Prostate gland (tissue), 2 donors: ENCODE measurements around the gene FARP1. TPM values are rescaled to one million over a fixed set of nuclear protein-coding genes. Genes with fewer than 3 reads are reported as not detected.
A peak's percentile ranks its signal among the peaks of the same experiment; 100 is the strongest.

Source experiments
- DNase-seq: peaks from one replicate; pipeline ENCODE4 v3.0.0-alpha.2; 2019; ENCODE audit warnings: low spot score
- H3K27ac ChIP-seq, 2 donors: fragments of 200-600 bp; sonication (generic); 2 replicates each; pipeline ENCODE4 v1.5.1; 2017 to 2019
- H3K27me3 ChIP-seq: fragments of 200-600 bp; sonication (generic); replicated peaks from 2 replicates; pipeline ENCODE4 v1.5.1; 2019; ENCODE audit not compliant: insufficient read depth
- H3K36me3 ChIP-seq, 2 donors: fragments of 200-600 bp; sonication (generic); 1 replicate in 1 of 2; 2 replicates in 1 of 2; pipeline versions ENCODE4 v1.5.1 to v1.8.1; 2017 to 2019
- H3K4me1 ChIP-seq: fragments of 200-600 bp; sonication (generic); replicated peaks from 2 replicates; pipeline ENCODE4 v1.5.1; 2019
- H3K4me3 ChIP-seq, 2 donors: fragments of 200-600 bp; sonication (generic); 2 replicates each; pipeline ENCODE4 v1.5.1; 2017 to 2019
- H3K9me3 ChIP-seq: fragments of 200-600 bp; sonication (generic); 2 replicates; pipeline ENCODE4 v1.5.1; 2017
- POLR2A ChIP-seq: fragments of 450-650 bp; IDR thresholded peaks from one replicate; pipeline ENCODE4 v1.6.1; 2016; ENCODE audit warnings: antibody characterized with exemption, mild to moderate bottlenecking
- POLR2AphosphoS5 ChIP-seq: sonication (generic); formaldehyde crosslinking; IDR thresholded peaks from one replicate; pipeline ENCODE4 v1.6.1; 2017; ENCODE audit warnings: antibody characterized with exemption
- WGBS: methylation state at CpG from one replicate; pipeline ENCODE4 v1.1.5; 2018; 5-methylcytosine and 5-hydroxymethylcytosine counted together
- intact Hi-C: fragments of 100-400 bp; cut with DNase I; formaldehyde crosslinking; loops from one replicate; pipeline ENCODE4 v1.14.2; 2022
- total RNA-seq, 2 donors: library from RNA; depleted of rRNA; stranded (reverse); fragments of >200 nt; gene quantifications; one replicate each; pipeline ENCODE4 v1.1.0, GENCODE V29; 2016
- TF ChIP-seq, protein P1 (sequence below), 4 experiments: fragments of 200-600 bp in 2 of 4; fragments of 450-650 bp in 2 of 4; sonication (generic) in 2 of 4; IDR thresholded peaks; 1 replicate in 3 of 4; 2 replicates in 1 of 4; pipeline ENCODE4 v1.5.1; 2016 to 2019; ENCODE audit warnings: antibody characterized with exemption in 4 of 4, mild to moderate bottlenecking in 2 of 4, moderate library complexity in 2 of 4

FARP1 gene
- total RNA-seq, 2 donors from 2014 or later: 70.6 to 77.5 TPM

DNA sequence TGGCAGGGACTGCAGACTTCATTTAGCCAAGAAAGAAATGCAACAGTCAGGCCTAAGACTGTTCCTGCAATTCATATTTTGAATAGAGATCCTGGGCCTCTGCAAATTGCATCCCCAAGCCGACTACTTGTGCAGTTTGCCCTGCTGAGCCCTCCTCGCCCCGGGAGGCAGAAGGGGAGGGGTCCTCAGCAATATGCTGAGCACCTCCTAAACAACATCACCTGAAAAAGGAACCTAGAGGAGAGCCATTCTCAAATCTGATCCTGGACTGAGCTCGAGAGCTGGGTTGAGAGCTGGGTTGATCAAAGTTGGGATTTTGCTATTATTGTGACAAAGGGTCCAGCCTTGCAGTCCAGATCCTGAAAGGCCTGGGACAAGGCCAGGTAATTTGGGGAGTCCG is 304.2 kb downstream of the FARP1 start:
- Histone ChIP-seq H3K9me3 (no peaks in the 10 kb centered on the region), H3K27me3 (no peaks in the 10 kb centered on the region), H3K4me1 (peaks cover 16% of the 10 kb centered on the region), H3K27ac (no peak overlapping the region), H3K4me3 (no peak overlapping the region), H3K36me3 (peaks cover 0 to 8% of the 10 kb centered on the region in 2 donors)
- DNase-seq: no peak
- TF ChIP-seq, protein P1, sequence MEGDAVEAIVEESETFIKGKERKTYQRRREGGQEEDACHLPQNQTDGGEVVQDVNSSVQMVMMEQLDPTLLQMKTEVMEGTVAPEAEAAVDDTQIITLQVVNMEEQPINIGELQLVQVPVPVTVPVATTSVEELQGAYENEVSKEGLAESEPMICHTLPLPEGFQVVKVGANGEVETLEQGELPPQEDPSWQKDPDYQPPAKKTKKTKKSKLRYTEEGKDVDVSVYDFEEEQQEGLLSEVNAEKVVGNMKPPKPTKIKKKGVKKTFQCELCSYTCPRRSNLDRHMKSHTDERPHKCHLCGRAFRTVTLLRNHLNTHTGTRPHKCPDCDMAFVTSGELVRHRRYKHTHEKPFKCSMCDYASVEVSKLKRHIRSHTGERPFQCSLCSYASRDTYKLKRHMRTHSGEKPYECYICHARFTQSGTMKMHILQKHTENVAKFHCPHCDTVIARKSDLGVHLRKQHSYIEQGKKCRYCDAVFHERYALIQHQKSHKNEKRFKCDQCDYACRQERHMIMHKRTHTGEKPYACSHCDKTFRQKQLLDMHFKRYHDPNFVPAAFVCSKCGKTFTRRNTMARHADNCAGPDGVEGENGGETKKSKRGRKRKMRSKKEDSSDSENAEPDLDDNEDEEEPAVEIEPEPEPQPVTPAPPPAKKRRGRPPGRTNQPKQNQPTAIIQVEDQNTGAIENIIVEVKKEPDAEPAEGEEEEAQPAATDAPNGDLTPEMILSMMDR (IDR thresholded peaks at IDR 0.05): no peak
- TF ChIP-seq POLR2A (no peak), POLR2AphosphoS5 (no peak)
- WGBS: 96% methylated on average over 5 of the region's 5 CpGs
- intact Hi-C loops: loop anchor here (2.0 to 10.0 kb wide), 5 partner anchors 130 to 592 kb away; partner anchors contain the start of gene STK24

- Histone ChIP-seq H3K27ac (peak overlapping the region in 1 of 2 donors; percentile 4), H3K9me3 (no peaks in the 10 kb centered on the region), H3K4me1 (peaks cover 16% of the 10 kb centered on the region), H3K36me3 (no peaks in the 10 kb centered on the region), H3K27me3 (no peaks in the 10 kb centered on the region), H3K4me3 (no peak overlapping the region)
- intact Hi-C loops: loop anchor here (2.0 to 10.0 kb wide), 5 partner anchors 129 to 593 kb away; partner anchors contain the start of gene STK24
- WGBS: 57% methylated on average over 28 of the region's 28 CpGs
- peak; percentile 72 for DNase-seq
- TF ChIP-seq POLR2AphosphoS5 (peak; percentile 25), POLR2A (no peak)
- TF ChIP-seq, protein P1 (IDR thresholded peaks at IDR 0.05): peak; percentile 32 to 62 (median 58)
Observed at GRCh38 chr13:98447881-98448641, 305.2 kb downstream of the FARP1 start.

GRCh38 chr13:98448642-98448928 is 305.7 kb downstream of the FARP1 start:
- no peak overlapping the region for H3K4me3 ChIP-seq
- peaks cover 16% of the 10 kb centered on the region for H3K4me1 ChIP-seq
- DNase-seq: no peak
- H3K9me3 ChIP-seq: no peaks in the 10 kb centered on the region
- peak overlapping the region in 1 of 2 donors; percentile 4 for H3K27ac ChIP-seq
- H3K36me3 ChIP-seq: no peaks in the 10 kb centered on the region
- TF ChIP-seq POLR2AphosphoS5 (no peak), POLR2A (no peak)
- TF ChIP-seq, protein P1 (IDR thresholded peaks at IDR 0.05): no peak
- WGBS: 78% methylated on average over 5 of the region's 5 CpGs
- no peaks in the 10 kb centered on the region for H3K27me3 ChIP-seq
- intact Hi-C loops: loop anchor here (5.0 to 10.0 kb wide), 4 partner anchors 129 to 594 kb away; partner anchors contain the start of gene STK24

GRCh38 chr13:98449273-98449672 is 306.4 kb downstream of the FARP1 start:
- TF ChIP-seq POLR2AphosphoS5: no peak
- intact Hi-C loops: loop anchor here (5.0 to 10.0 kb wide), 4 partner anchors 128 to 594 kb away; partner anchors contain the start of gene STK24
- peak overlapping the region; percentile 66 to 70 for H3K27ac ChIP-seq

GRCh38 chr13:98450026-98450425 is 307.1 kb downstream of the FARP1 start:
- no peak for DNase-seq
- Histone ChIP-seq H3K4me1 (peaks cover 16% of the 10 kb centered on the region), H3K36me3 (no peaks in the 10 kb centered on the region), H3K27me3 (no peaks in the 10 kb centered on the region), H3K4me3 (no peak overlapping the region), H3K9me3 (no peaks in the 10 kb centered on the region), H3K27ac (peak overlapping the region; percentile 66 to 70)
- intact Hi-C loops: loop anchor here (5.0 kb wide), 1 partner anchor 47 kb away; no protein-coding TSS in a partner anchor
- 17% methylated on average over 1 of the region's 1 CpG for WGBS
- TF ChIP-seq, protein P1 (IDR thresholded peaks at IDR 0.05): no peak
- TF ChIP-seq POLR2AphosphoS5: peak; percentile 3
- TF ChIP-seq POLR2A: no peak

More at GRCh38 chr13:98449273-98449672, 306.4 kb downstream of the FARP1 start:
- 72% methylated on average over 16 of the region's 16 CpGs for WGBS
- Histone ChIP-seq H3K9me3 (no peaks in the 10 kb centered on the region), H3K27me3 (no peaks in the 10 kb centered on the region), H3K36me3 (no peaks in the 10 kb centered on the region), H3K4me3 (no peak overlapping the region), H3K4me1 (peaks cover 16% of the 10 kb centered on the region)
- DNase-seq: no peak
